GM19438 (cell line): ENCODE data around the gene ATL3.
A peak's percentile ranks its signal among the peaks of the same experiment; 100 is the strongest.
"Not testable (repeated sequence)": the region's sequence is repeated elsewhere in the genome, so short reads cannot be mapped to it uniquely, and the experiment has no call there.

ENCODE experiments used
- ATAC-seq: cut with Tn5 transposase; IDR thresholded peaks from one replicate; pipeline ENCODE4 v1.9.1; 2021; ENCODE audit warnings: low read depth; ENCODE audit not compliant: unreplicated experiment

Gene ATL3

GRCh38 chr11:63671322-63672155, at the start of gene ATL3:
TSS of gene ATL3 (minus strand) at chr11:63671376. CDS start at chr11:63671335, 41 bp downstream.
- ATAC-seq = peak; percentile 76

- ATAC-seq = no peak
Observed at GRCh38 chr11:63720611-63721010, 49.4 kb upstream of the ATL3 start.

- ATAC-seq = no peak
Observed at GRCh38 chr11:63719987-63720386, 48.8 kb upstream of the ATL3 start.

- no peak for ATAC-seq
Observed at GRCh38 chr11:63719001-63719400, 47.8 kb upstream of the ATL3 start.

GRCh38 chr11:63716046-63716445, 44.9 kb upstream of the ATL3 start:
- ATAC-seq = no peak

GRCh38 chr11:63713766-63714165, 42.6 kb upstream of the ATL3 start:
- no peak for ATAC-seq

- no peak for ATAC-seq
Observed at GRCh38 chr11:63711838-63712237, 40.7 kb upstream of the ATL3 start.

- no peak for ATAC-seq
Observed at GRCh38 chr11:63710476-63711217, 39.5 kb upstream of the ATL3 start.

GRCh38 chr11:63709336-63709884, 38.2 kb upstream of the ATL3 start:
- ATAC-seq = no peak

- no peak for ATAC-seq
Observed at GRCh38 chr11:63708764-63709163, 37.6 kb upstream of the ATL3 start.

GRCh38 chr11:63705526-63705925, 34.4 kb upstream of the ATL3 start:
- ATAC-seq = no peak

- no peak for ATAC-seq
Observed at GRCh38 chr11:63699896-63700295, 28.7 kb upstream of the ATL3 start.

- no peak for ATAC-seq
Observed at GRCh38 chr11:63698976-63699733, 28.0 kb upstream of the ATL3 start.

GRCh38 chr11:63694596-63694995, 23.4 kb upstream of the ATL3 start:
- no peak for ATAC-seq

- no peak for ATAC-seq
Observed at GRCh38 chr11:63687845-63688244, 16.7 kb upstream of the ATL3 start.

- no peak for ATAC-seq
Observed at GRCh38 chr11:63686926-63687325, 15.8 kb upstream of the ATL3 start.

GRCh38 chr11:63685158-63685721, 14.1 kb upstream of the ATL3 start:
- not testable (repeated sequence) for ATAC-seq

GRCh38 chr11:63683133-63683991, 12.2 kb upstream of the ATL3 start:
- ATAC-seq = no peak
